Choroid plexus epithelial cell (primary cell): ENCODE results near the gene CD276.

Source experiments
- DNase-seq: peaks from one replicate; pipeline ENCODE4 v3.0.0-alpha.2; 2010; ENCODE audit warnings: low read depth
- H3K4me3 ChIP-seq: 2 replicates; pipeline ENCODE4 v1.5.1; 2011; ENCODE audit warnings: low read depth, mild to moderate bottlenecking, control low read depth, low read length, moderate library complexity
- CTCF ChIP-seq: conservative IDR thresholded peaks from 2 replicates; pipeline ENCODE4 v1.5.1; 2011; ENCODE audit warnings: low read depth, mild to moderate bottlenecking, control low read depth, inconsistent platforms, low read length, moderate library complexity

Gene CD276

GRCh38 chr15:73757571-73757970 is 73.4 kb downstream of the CD276 start:
- no peak overlapping the region for H3K4me3 ChIP-seq
- DNase-seq: no peak
- no peak for TF ChIP-seq CTCF

GRCh38 chr15:73758461-73758860 is 74.3 kb downstream of the CD276 start:
- TF ChIP-seq CTCF: no peak
- no peak overlapping the region for H3K4me3 ChIP-seq
- no peak for DNase-seq

- H3K4me3 ChIP-seq: no peak overlapping the region
- no peak for TF ChIP-seq CTCF
- no peak for DNase-seq
These were observed 76.4 kb downstream of the CD276 start for GRCh38 chr15:73760330-73761329.

GRCh38 chr15:73763931-73764330 is 79.7 kb downstream of the CD276 start:
- no peak for DNase-seq
- H3K4me3 ChIP-seq: no peak overlapping the region
- TF ChIP-seq CTCF: no peak
